ENCODE results near the gene ZP4. TPM values are rescaled to one million over a fixed set of nuclear protein-coding genes. Genes with fewer than 3 reads are reported as not detected.

Gene ZP4
- total RNA-seq (2014; rRNA removed; shearing (Covaris generic)) (not detected in 2 replicates), polyA plus RNA-seq (2016; fragmentation: Nextera tagmentation; extraction: Ambion mirVana) (not detected in 2 replicates)
- long read RNA-seq, result 0 reads

GRCh38 chr1:237890822-237891221 is at the start of gene ZP4:
Gene ZP4 (minus strand): TSS chr1:237890922. CDS start chr1:237890635, 287 bp downstream.
- Mint-ChIP-seq H3K4me3 (no peak within 1 kb of the TSS), H3K9me3 (no peaks in the 10 kb centered on the region), H3K36me3 (ENCODE audit: low read depth) (no peaks in the 10 kb centered on the region), H3K4me1 (peaks cover 6% of the 10 kb centered on the region), H3K27me3 (ENCODE audit: insufficient read depth, low read depth, poor library complexity) (peaks cover 4% of the 10 kb centered on the region), H3K27ac (no peak within 1 kb of the TSS)
- Histone ChIP-seq H3K36me3 (ENCODE audit: insufficient read depth) (no peaks in the 10 kb centered on the region), H3K27me3 (ENCODE audit: insufficient read depth) (no peaks in the 10 kb centered on the region), H3K4me3 (no peak within 1 kb of the TSS), H4K20me1 (replicated peaks; ENCODE audit: insufficient read depth) (no peaks in the 10 kb centered on the region), H3K9me2 (ENCODE audit: insufficient read depth) (peaks cover 21% of the 10 kb centered on the region), H3K79me2 (replicated peaks; ENCODE audit: insufficient read depth) (no peaks in the 10 kb centered on the region), H3K27ac (ENCODE audit: low read depth) (no peak within 1 kb of the TSS), H3K4me1 (ENCODE audit: insufficient read depth) (no peaks in the 10 kb centered on the region; the same call in 1 of the 2 replicates), H3F3A (replicated peaks; ENCODE audit: low read depth) (no peaks in the 10 kb centered on the region), H2AFZ (no peak within 1 kb of the TSS), H3K4me2 (no peak within 1 kb of the TSS)
- DNase-seq (ENCODE audit: low spot score) (no peak), ATAC-seq (no peak)
- TF ChIP-seq ZNF114 (CRISPR knock-in tag; IDR thresholded peaks at IDR 0.05) (no peak), ETS1 (IDR thresholded peaks at IDR 0.05) (no peak), STAT1 (IDR thresholded peaks at IDR 0.05; ENCODE audit: unreplicated experiment) (no peak), CREB1 (CRISPR knock-in tag; IDR thresholded peaks at IDR 0.05; ENCODE audit: low read depth) (no peak)

GRCh38 chr1:237938553-237938952 is 47.8 kb upstream of the ZP4 start:
- TF ChIP-seq CTCF (conservative IDR thresholded peaks at IDR 0.05; ENCODE audit: low read depth in 2 of 2), result peak; percentile 69 to 75
- no peak for TF ChIP-seq ZNF114 (CRISPR knock-in tag; IDR thresholded peaks at IDR 0.05)
- H3K4me2 ChIP-seq, result no peak overlapping the region
- no peaks in the 10 kb centered on the region for H3K27me3 ChIP-seq (ENCODE audit: insufficient read depth)
- peak; percentile 84 for DNase-seq (ENCODE audit: low spot score)
- no peaks in the 10 kb centered on the region for H4K20me1 ChIP-seq (replicated peaks; ENCODE audit: insufficient read depth)
- no peak overlapping the region for H3K4me3 Mint-ChIP-seq
- peaks cover 5% of the 10 kb centered on the region; the same call in 1 of the 2 replicates for H3K9me2 ChIP-seq (ENCODE audit: insufficient read depth)
- peak overlapping the region; percentile 32; the same call in 1 of the 2 replicates for H3K27ac ChIP-seq (ENCODE audit: low read depth)
- no peak overlapping the region for H3K4me3 ChIP-seq
- H3K36me3 ChIP-seq (ENCODE audit: insufficient read depth), result no peaks in the 10 kb centered on the region
- H3K4me1 Mint-ChIP-seq, result no peaks in the 10 kb centered on the region
- no peaks in the 10 kb centered on the region for H3F3A ChIP-seq (replicated peaks; ENCODE audit: low read depth)
- no peaks in the 10 kb centered on the region for H3K4me1 ChIP-seq (ENCODE audit: insufficient read depth)
- H3K36me3 Mint-ChIP-seq (ENCODE audit: low read depth), result no peaks in the 10 kb centered on the region
- H3K27ac Mint-ChIP-seq, result no peak overlapping the region
- peaks cover 1% of the 10 kb centered on the region for H3K27me3 Mint-ChIP-seq (ENCODE audit: insufficient read depth, low read depth, poor library complexity)
- no peaks in the 10 kb centered on the region for H3K79me2 ChIP-seq (replicated peaks; ENCODE audit: insufficient read depth)
- no peak for ATAC-seq
- H2AFZ ChIP-seq, result peak overlapping the region; percentile 88; the same call in 1 of the 2 replicates
- no peaks in the 10 kb centered on the region for H3K9me3 Mint-ChIP-seq

- ATAC-seq (no peak), DNase-seq (ENCODE audit: low spot score) (no peak)
- no peak overlapping the region for H3K4me2 ChIP-seq
- H3K27me3 Mint-ChIP-seq (ENCODE audit: insufficient read depth, low read depth, poor library complexity), result peaks cover 1% of the 10 kb centered on the region
- no peak overlapping the region for H3K27ac ChIP-seq (ENCODE audit: low read depth)
- no peaks in the 10 kb centered on the region for H3K36me3 ChIP-seq (ENCODE audit: insufficient read depth)
- no peaks in the 10 kb centered on the region for H3F3A ChIP-seq (replicated peaks; ENCODE audit: low read depth)
- H3K27ac Mint-ChIP-seq, result no peak overlapping the region
- H3K79me2 ChIP-seq (replicated peaks; ENCODE audit: insufficient read depth), result no peaks in the 10 kb centered on the region
- no peaks in the 10 kb centered on the region for H4K20me1 ChIP-seq (replicated peaks; ENCODE audit: insufficient read depth)
- no peak overlapping the region for H2AFZ ChIP-seq
- H3K4me3 Mint-ChIP-seq, result no peak overlapping the region
- no peaks in the 10 kb centered on the region for H3K4me1 Mint-ChIP-seq
- H3K9me3 Mint-ChIP-seq, result no peaks in the 10 kb centered on the region
- H3K9me2 ChIP-seq (ENCODE audit: insufficient read depth), result peaks cover 8% of the 10 kb centered on the region
- no peak overlapping the region for H3K4me3 ChIP-seq
- no peaks in the 10 kb centered on the region for H3K4me1 ChIP-seq (ENCODE audit: insufficient read depth)
- no peaks in the 10 kb centered on the region for H3K36me3 Mint-ChIP-seq (ENCODE audit: low read depth)
- no peaks in the 10 kb centered on the region for H3K27me3 ChIP-seq (ENCODE audit: insufficient read depth)
- TF ChIP-seq POLR2AphosphoS5 (IDR thresholded peaks at IDR 0.05; ENCODE audit: low read depth) (no peak), JUNB (IDR thresholded peaks at IDR 0.05; ENCODE audit: unreplicated experiment) (no peak), STAT1 (IDR thresholded peaks at IDR 0.05; ENCODE audit: unreplicated experiment) (no peak), ETS1 (IDR thresholded peaks at IDR 0.05) (no peak), NANOG (IDR thresholded peaks at IDR 0.05; ENCODE audit: borderline replicate concordance) (no peak), EZH2 (IDR thresholded peaks at IDR 0.05; ENCODE audit: low read depth, unreplicated experiment) (no peak), CREB1 (CRISPR knock-in tag; IDR thresholded peaks at IDR 0.05; ENCODE audit: low read depth) (no peak), ZNF331 (CRISPR knock-in tag; IDR thresholded peaks at IDR 0.05; ENCODE audit: low read depth) (no peak)
Observed at GRCh38 chr1:237938068-237938467, 47.3 kb upstream of the ZP4 start.

Measured in GM23338 (cell line).